CD4-positive, alpha-beta T cell (primary cell): Measurements from ENCODE around the gene MYOZ3. TPM values are rescaled to one million over a fixed set of nuclear protein-coding genes. Genes with fewer than 3 reads are reported as not detected.

Experiments used
- ATAC-seq: fragments of 200-7000 bp; cut with Tn5 transposase; one replicate; pipeline ENCODE4 v1.10.0; 2022; ENCODE audit warnings: mild to moderate bottlenecking; ENCODE audit not compliant: poor library complexity
- CTCF ChIA-PET: fragments of 350-600 bp; sonication (Branson Sonifier 250); formaldehyde crosslinking; loops from one replicate; lab custom pipeline; 2021; ENCODE audit warnings: antibody characterized with exemption, inconsistent platforms; lab: Charles Lee
- POLR2A ChIA-PET: fragments of 350-600 bp; sonication (Branson Sonifier 250); formaldehyde crosslinking; loops from one replicate; lab custom pipeline; 2021; ENCODE audit warnings: antibody characterized with exemption, inconsistent platforms; lab: Charles Lee
- DNase-seq, 14 experiments: peaks; one replicate each; pipeline ENCODE4 v3.0.0-alpha.2; 2013 to 2020; ENCODE audit warnings: mixed read lengths in 2 of 14
- H3K27ac ChIP-seq, 2 donors: one replicate each; pipeline versions ENCODE4 v1.5.1 to v1.7.0; 2013; ENCODE audit warnings: low read length in 2 of 2, low read depth in 1 of 2, mild to moderate bottlenecking in 1 of 2
- H3K27me3 ChIP-seq, 2 experiments: 1 replicate in 1 of 2; 2 replicates in 1 of 2; pipeline versions ENCODE4 v1.6.1 to v1.7.0; 2013; ENCODE audit warnings: low read length in 2 of 2, control low read depth in 1 of 2, mild to moderate bottlenecking in 1 of 2, moderate library complexity in 1 of 2; ENCODE audit not compliant: insufficient read depth in 2 of 2, control insufficient read depth in 1 of 2
- H3K36me3 ChIP-seq: one replicate; pipeline ENCODE4 v1.6.1; 2013; ENCODE audit warnings: low read length, control low read depth; ENCODE audit not compliant: insufficient read depth
- H3K4me1 ChIP-seq: one replicate; pipeline ENCODE4 v1.6.1; 2013; ENCODE audit warnings: low read length, control low read depth; ENCODE audit not compliant: insufficient read depth
- H3K4me3 ChIP-seq: one replicate; pipeline ENCODE4 v1.5.1; 2013; ENCODE audit warnings: mild to moderate bottlenecking, low read length, moderate library complexity
- H3K9me3 ChIP-seq, 2 experiments: 1 replicate in 1 of 2; 2 replicates in 1 of 2; pipeline versions ENCODE4 v1.6.1 to v1.7.0; 2013; ENCODE audit warnings: low read length in 2 of 2, mild to moderate bottlenecking in 2 of 2, control low read depth in 1 of 2, moderate library complexity in 1 of 2; ENCODE audit not compliant: control insufficient read depth in 1 of 2, insufficient read depth in 1 of 2
- H3K27ac Mint-ChIP-seq: one replicate; pipeline ENCODE4 v1.8.0; 2020; ENCODE audit warnings: mixed read lengths
- H3K27me3 Mint-ChIP-seq: one replicate; pipeline ENCODE4 v1.8.0; 2021; ENCODE audit warnings: mixed read lengths
- H3K36me3 Mint-ChIP-seq: one replicate; pipeline ENCODE4 v1.8.0; 2021; ENCODE audit warnings: low read depth, mixed read lengths
- H3K4me1 Mint-ChIP-seq: one replicate; pipeline ENCODE4 v1.8.0; 2021; ENCODE audit warnings: low read depth, mixed read lengths
- H3K4me3 Mint-ChIP-seq: one replicate; pipeline ENCODE4 v1.8.0; 2020; ENCODE audit warnings: mild to moderate bottlenecking, mixed read lengths
- H3K9me3 Mint-ChIP-seq: one replicate; pipeline ENCODE4 v1.8.0; 2020; ENCODE audit warnings: mixed read lengths
- intact Hi-C, 2 experiments: fragments of 100-400 bp; cut with DNase I in 1 of 2; cut with micrococcal nuclease in 1 of 2; formaldehyde crosslinking; loops; one replicate each; pipeline versions ENCODE4 v1.15.1 to v1.9.0; 2023 to 2025; cut with DNase I, micrococcal nuclease
- total RNA-seq, 174 experiments: library from RNA in 2 of 174; stranded (reverse) in 2 of 174; gene quantifications; one replicate each; pipeline ENCODE4 v1.2.3 and lab custom pipeline; 2021 to 2026
- TF ChIP-seq, protein P1 (sequence below): fragments of 200-600 bp; IDR thresholded peaks from one replicate; pipeline ENCODE4 v1.8.0; 2022; ENCODE audit warnings: antibody characterized with exemption, mild to moderate bottlenecking

The MYOZ3 gene
- total RNA-seq, 2 experiments from 2014 or later: not detected

DNA sequence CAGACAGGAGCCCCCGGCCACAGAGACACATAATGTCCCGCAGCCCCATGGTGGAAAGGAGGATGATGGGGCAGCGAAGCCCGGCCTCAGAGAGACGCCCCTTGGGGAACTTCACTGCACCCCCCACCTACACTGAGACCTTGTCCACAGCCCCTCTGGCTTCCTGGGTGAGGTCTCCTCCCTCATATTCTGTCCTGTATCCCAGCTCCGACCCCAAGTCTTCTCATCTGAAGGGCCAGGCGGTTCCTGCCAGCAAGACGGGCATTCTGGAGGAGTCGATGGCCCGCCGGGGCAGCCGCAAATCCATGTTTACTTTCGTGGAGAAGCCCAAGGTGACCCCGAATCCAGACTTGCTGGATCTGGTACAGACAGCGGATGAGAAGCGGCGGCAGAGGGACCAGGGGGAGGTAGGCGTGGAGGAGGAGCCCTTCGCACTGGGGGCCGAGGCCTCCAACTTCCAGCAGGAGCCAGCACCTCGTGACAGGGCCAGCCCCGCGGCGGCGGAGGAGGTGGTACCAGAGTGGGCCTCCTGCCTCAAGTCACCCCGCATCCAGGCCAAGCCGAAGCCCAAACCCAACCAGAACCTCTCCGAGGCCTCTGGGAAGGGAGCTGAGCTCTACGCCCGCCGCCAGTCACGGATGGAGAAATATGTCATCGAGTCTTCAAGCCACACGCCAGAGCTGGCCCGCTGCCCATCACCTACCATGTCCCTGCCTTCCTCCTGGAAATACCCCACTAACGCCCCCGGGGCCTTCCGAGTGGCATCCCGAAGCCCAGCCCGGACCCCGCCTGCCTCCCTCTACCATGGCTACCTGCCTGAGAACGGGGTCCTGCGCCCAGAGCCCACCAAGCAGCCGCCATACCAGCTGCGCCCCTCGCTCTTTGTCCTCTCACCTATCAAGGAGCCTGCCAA, 11.7 kb upstream of the MYOZ3 start:
- TF ChIP-seq, protein P1, sequence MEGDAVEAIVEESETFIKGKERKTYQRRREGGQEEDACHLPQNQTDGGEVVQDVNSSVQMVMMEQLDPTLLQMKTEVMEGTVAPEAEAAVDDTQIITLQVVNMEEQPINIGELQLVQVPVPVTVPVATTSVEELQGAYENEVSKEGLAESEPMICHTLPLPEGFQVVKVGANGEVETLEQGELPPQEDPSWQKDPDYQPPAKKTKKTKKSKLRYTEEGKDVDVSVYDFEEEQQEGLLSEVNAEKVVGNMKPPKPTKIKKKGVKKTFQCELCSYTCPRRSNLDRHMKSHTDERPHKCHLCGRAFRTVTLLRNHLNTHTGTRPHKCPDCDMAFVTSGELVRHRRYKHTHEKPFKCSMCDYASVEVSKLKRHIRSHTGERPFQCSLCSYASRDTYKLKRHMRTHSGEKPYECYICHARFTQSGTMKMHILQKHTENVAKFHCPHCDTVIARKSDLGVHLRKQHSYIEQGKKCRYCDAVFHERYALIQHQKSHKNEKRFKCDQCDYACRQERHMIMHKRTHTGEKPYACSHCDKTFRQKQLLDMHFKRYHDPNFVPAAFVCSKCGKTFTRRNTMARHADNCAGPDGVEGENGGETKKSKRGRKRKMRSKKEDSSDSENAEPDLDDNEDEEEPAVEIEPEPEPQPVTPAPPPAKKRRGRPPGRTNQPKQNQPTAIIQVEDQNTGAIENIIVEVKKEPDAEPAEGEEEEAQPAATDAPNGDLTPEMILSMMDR: no peak
- Mint-ChIP-seq H3K9me3 (no peaks in the 10 kb centered on the region), H3K4me3 (no peak overlapping the region), H3K27ac (no peak overlapping the region), H3K36me3 (no peaks in the 10 kb centered on the region), H3K27me3 (no peaks in the 10 kb centered on the region), H3K4me1 (no peaks in the 10 kb centered on the region)
- DNase-seq (no peak), ATAC-seq (no peak)
- intact Hi-C loops: loop anchor here in 1 of 2 experiments (10.0 kb wide), 1 partner anchor 595 kb away; no protein-coding TSS in a partner anchor
- H3K9me3 ChIP-seq: no peaks in the 10 kb centered on the region
- H3K4me1 ChIP-seq: no peaks in the 10 kb centered on the region
- no peak overlapping the region for H3K27ac ChIP-seq
- H3K27me3 ChIP-seq: no peaks in the 10 kb centered on the region
- H3K4me3 ChIP-seq: no peak overlapping the region
- ChIA-PET CTCF (no interaction called here), POLR2A (no interaction called here)
- no peaks in the 10 kb centered on the region for H3K36me3 ChIP-seq

DNA sequence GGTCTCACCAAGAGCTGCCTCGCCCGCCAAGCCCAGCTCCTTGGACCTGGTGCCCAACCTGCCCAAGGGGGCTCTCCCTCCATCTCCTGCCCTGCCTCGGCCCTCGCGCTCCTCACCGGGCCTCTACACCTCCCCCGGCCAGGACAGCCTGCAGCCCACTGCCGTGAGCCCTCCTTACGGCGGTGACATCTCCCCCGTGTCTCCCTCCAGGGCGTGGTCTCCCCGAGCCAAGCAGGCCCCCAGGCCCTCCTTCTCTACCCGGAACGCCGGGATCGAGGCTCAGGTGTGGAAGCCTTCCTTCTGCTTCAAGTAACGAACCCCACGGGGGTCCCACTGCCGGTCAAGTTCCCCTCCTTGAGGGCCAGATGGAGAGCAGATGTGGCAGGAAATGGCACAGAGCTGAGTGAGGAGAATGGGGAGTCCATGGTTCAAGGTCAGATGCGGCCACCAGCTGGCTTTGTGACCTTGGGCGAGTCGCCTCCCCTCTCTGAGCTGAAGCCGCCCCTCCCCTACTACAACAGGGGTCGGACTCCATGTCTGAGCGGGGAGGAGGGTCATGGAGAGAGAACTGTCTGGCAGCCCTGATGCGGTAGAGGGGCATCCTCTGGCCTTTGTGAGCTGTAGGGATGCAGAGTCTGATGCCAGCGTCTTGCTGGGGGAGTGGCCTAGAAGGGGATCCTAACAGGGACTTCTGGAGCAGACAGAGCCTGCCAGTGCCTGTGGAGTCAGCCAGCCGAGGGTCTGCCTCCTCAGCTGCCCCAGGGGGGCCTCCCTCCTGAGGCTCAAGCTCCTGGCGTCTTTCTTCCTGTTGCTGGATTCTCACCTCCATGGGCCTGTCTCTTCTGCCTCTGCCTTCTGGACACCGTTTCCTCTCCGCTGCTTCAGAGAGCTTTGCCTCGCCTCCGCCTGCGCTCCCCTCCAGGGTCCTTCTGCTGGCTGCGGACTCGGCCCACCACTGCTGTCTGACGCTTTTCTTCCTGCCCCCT, 10.7 kb upstream of the MYOZ3 start:
- intact Hi-C loops: loop anchor here in 1 of 2 experiments (10.0 kb wide), 1 partner anchor 594 kb away; no protein-coding TSS in a partner anchor

DNA sequence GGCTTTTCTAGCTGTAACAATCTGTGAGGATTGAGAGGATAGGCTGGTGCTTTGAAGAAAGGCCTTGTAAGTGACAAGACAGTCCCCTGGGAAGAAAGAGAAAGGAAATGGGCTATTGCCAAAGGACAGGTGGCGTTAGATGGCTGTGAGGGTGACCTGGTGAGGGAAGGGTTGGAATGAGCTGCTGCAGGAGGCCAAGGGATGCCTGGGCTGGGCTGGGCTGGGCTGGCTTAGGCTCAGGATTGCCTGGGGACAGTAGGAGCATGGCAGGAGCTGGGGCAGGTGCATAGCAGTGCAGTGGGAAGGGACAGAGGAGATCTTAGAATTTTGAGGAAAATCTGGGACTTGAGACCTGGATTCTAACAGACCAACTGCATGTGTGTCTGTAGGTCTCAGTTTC, 9.7 kb upstream of the MYOZ3 start:
- Mint-ChIP-seq H3K9me3 (no peaks in the 10 kb centered on the region), H3K27ac (no peak overlapping the region)
- ATAC-seq: no peak

More for the DNA sequence above, 10.7 kb upstream of the MYOZ3 start:
- H3K9me3 Mint-ChIP-seq: no peaks in the 10 kb centered on the region
- TF ChIP-seq, protein P1: no peak
- POLR2A ChIA-PET: no interaction called here
- H3K27ac ChIP-seq: no peak overlapping the region
- no peaks in the 10 kb centered on the region for H3K4me1 Mint-ChIP-seq
- no peak overlapping the region for H3K4me3 ChIP-seq
- H3K4me1 ChIP-seq: no peaks in the 10 kb centered on the region
- no peaks in the 10 kb centered on the region for H3K36me3 ChIP-seq
- ATAC-seq (no peak), DNase-seq (no peak)
- no peaks in the 10 kb centered on the region for H3K9me3 ChIP-seq
- CTCF ChIA-PET: no interaction called here
- H3K27me3 ChIP-seq: no peaks in the 10 kb centered on the region
- H3K27me3 Mint-ChIP-seq: no peaks in the 10 kb centered on the region
- H3K36me3 Mint-ChIP-seq: no peaks in the 10 kb centered on the region
- H3K4me3 Mint-ChIP-seq: no peak overlapping the region
- no peak overlapping the region for H3K27ac Mint-ChIP-seq

More for the DNA sequence above, 9.7 kb upstream of the MYOZ3 start:
- H3K4me3 ChIP-seq: no peak overlapping the region
- no peak for DNase-seq
- CTCF ChIA-PET: no interaction called here
- H3K36me3 Mint-ChIP-seq: no peaks in the 10 kb centered on the region
- no peaks in the 10 kb centered on the region for H3K9me3 ChIP-seq
- TF ChIP-seq, protein P1: no peak
- H3K4me1 ChIP-seq: peaks cover 6% of the 10 kb centered on the region
- POLR2A ChIA-PET: no interaction called here
- no peak overlapping the region for H3K4me3 Mint-ChIP-seq
- no peaks in the 10 kb centered on the region for H3K36me3 ChIP-seq
- intact Hi-C loops: loop anchor here in 1 of 2 experiments (10.0 kb wide), 1 partner anchor 593 kb away; no protein-coding TSS in a partner anchor
- H3K27me3 ChIP-seq: no peaks in the 10 kb centered on the region
- no peaks in the 10 kb centered on the region for H3K27me3 Mint-ChIP-seq
- H3K4me1 Mint-ChIP-seq: peaks cover 4% of the 10 kb centered on the region
- H3K27ac ChIP-seq: no peak overlapping the region
